NCI-H1417 treated with DMSO at 0.1 percent for 48 hours (cell line): ENCODE results near the gene ISG15.

Experiments
- DNase-seq: peaks from one replicate; lab custom pipeline; 2025; lab: John Stamatoyannopoulos, UW

Gene ISG15

GRCh38 chr1:1013105-1013921, at the start of gene ISG15:
Gene ISG15 (plus strand): TSS chr1:1013497. CDS start chr1:1013574, 77 bp downstream.
- no peak for DNase-seq

GRCh38 chr1:963746-964525, 49.4 kb upstream of the ISG15 start:
- DNase-seq = no peak

DNA sequence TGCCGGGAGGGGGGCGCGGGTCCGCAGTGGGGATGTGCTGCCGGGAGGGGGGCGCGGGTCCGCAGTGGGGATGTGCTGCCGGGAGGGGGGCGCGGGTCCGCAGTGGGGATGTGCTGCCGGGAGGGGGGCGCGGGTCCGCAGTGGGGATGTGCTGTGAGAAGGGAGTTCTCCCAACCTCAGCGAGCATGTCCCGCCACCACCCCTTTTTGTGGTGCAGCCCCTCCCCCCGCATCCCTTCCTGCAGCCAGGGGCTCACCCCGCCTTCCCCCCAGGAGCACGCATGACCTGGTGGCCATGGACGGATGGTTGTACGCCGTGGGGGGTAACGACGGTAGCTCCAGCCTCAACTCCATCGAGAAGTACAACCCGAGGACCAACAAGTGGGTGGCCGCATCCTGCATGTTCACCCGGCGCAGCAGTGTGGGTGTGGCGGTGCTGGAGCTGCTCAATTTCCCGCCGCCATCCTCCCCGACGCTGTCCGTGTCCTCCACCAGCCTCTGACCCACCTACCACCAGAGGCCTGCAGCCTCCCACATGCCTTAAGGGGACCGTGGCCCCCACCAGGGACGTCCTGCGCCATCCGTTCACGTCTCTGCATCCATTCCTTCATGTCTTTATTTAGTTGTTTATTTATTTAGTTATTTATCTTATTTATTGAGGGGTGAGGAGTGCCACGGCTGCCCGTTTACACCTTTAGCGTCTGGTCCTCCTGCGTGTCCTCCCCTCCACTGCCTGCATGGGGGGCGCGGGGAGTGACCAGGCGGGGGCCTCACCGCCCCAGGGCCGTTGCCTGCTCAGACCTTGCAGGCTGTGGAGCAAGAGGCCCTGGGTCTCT, 48.4 kb upstream of the ISG15 start:
- DNase-seq = no peak

DNA sequence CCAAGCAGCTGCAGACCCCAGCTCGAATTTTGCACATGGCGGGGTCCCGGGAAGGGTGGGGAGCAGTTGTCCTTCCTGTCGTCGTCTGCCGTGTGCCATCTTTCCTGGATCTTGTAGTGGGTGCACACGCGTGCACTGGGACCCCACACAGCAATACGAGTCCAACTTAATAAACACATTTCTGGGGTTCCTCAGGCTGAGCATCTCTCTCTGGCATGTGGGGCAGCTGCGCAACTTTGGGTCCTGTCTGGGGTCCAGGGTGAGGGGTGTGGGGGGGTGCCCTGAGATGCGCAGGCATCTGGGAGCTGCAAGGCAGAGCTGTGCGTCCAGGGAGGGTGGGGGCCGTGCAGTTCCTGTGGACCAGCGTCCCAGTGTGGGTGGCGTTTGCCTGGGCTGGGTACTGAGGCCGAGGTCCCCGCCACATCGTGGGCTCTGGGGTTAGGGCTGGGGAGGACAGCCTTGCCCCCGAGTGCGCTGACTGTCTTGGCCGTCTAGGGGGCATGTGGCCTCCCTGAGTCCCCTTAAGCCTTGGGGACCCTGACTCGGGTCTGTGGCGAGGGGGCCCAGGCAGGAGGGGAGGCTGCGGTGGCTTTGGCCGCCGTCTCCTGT, 47.7 kb upstream of the ISG15 start:
- DNase-seq = no peak

DNA sequence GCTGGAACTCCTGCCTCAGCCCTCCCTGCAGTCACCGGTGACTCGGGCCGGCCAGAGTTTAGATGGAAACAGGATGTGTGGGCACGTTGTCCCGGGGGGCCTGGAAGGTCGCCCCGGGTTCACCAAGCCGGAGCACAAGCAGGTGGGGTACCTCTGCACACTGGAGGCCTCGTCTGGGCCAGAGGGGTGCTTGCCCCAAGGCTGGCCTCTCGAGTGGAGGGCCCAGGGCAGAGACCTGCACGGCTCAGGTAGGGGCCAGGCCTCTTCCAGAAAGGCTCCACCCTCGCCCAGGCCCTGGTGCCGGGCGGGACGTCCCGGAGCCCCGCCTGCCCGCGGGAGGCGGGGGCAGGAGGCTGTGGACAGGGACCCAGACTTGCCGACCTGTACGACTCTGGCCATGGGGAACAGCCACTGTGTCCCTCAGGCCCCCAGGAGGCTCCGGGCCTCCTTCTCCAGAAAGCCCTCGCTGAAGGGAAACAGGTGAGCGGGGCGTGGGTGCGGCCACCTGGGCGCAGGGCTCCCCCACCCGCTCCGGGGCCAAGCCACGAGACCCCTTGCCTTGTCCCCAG, 47.1 kb upstream of the ISG15 start, which contains the start of gene PLEKHN1:
Gene PLEKHN1, plus strand, starts transcription at position 348 of the 569 bp plus-strand sequence. Its CDS starts 50 bp downstream, at position 398.
- no peak for DNase-seq

DNA sequence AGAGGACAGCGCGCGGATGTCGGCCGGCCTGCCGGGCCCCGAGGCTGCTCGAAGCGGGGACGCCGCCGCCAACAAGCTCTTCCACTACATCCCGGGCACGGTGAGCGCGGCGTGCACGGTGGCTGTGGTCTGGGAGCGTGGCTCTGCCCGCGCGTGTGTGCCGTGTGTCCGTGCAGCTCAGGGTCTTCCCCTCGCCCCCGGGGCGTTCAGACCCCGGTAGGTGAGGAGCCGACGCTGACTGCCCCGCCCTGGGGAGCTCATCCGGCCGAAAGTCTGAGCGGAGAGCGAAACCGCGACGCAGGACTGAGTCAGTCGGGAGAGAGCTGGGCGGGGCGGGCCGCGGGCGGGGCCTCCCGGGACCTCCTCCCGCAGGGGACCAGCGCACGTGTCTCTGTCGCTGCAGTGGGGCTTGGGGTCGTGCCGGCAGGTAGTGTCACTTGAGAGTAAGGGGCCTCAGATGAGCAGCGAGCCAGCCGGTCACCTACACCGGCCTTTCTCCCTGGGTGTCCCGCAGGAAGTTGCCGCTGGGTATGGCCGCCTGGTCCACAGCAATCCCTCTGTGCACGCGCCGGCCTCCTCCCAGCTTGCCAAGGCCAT, 46.5 kb upstream of the ISG15 start:
- DNase-seq = no peak

- DNase-seq = no peak
Observed at GRCh38 chr1:967466-968343, 45.6 kb upstream of the ISG15 start.

GRCh38 chr1:969260-969855, 43.9 kb upstream of the ISG15 start:
- no peak for DNase-seq

DNA sequence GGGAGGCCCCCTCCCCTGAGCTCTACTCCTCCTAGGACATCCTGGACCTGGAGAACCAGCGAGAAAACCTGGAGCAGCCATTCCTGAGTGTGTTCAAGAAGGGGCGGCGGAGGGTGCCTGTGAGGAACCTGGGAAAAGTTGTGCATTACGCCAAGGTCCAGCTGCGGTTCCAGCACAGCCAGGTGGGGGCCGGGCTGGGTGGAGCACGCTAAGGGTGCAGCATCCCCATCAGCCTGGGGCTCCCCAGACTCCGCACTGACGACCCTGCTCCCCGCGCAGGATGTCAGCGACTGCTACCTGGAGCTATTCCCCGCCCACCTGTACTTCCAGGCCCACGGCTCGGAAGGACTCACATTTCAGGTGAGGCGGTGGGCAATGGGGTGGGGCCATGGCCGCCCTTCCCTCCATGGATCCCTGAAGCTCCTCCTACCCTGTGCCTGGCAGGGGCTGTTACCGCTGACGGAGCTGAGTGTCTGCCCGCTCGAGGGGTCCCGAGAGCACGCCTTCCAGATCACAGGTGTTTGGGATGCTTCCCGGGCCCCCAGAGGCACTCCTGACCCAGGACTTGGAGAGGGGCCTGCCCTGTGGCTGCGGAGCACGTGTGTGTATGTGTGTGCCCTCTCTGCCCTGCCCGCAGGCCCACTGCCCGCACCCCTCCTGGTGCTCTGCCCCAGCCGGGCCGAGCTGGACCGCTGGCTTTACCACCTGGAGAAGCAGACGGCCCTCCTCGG, 42.9 kb upstream of the ISG15 start:
- no peak for DNase-seq

- DNase-seq = no peak
Observed at GRCh38 chr1:970973-971730, 42.1 kb upstream of the ISG15 start.

DNA sequence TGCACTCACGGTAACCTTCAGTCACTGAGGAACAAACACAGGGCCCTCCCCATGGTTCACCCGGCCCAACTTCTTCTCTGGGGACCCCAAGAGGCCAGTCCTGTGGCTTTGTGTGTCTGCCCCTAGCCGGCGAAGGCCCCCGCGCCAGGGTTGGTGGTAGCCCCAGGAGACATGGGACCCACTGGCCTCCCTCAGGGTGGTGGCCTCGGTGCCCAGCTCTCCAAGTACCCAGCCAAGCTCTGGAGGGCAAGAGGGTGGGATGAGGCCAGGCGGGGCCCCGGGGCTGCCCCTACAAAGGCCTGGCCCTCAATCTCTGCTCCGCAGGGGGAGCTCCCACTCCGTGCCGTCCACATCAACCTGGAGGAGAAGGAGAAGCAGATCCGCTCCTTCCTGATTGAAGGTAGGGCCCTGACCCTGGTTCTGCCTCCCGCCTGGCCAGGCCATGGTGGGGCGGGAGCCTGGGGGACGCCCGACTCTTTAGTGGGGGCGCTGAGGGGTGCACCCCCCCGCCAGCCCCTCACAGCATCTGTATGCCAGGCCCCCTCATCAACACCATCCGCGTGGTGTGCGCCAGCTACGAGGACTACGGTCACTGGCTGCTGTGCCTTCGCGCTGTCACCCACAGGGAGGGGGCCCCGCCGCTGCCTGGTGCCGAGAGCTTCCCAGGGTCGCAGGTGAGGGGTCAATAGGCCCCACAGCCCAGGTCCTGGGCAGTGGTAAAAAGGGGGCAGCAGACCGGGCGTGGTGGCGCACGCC, 41.4 kb upstream of the ISG15 start:
- DNase-seq = no peak

DNA sequence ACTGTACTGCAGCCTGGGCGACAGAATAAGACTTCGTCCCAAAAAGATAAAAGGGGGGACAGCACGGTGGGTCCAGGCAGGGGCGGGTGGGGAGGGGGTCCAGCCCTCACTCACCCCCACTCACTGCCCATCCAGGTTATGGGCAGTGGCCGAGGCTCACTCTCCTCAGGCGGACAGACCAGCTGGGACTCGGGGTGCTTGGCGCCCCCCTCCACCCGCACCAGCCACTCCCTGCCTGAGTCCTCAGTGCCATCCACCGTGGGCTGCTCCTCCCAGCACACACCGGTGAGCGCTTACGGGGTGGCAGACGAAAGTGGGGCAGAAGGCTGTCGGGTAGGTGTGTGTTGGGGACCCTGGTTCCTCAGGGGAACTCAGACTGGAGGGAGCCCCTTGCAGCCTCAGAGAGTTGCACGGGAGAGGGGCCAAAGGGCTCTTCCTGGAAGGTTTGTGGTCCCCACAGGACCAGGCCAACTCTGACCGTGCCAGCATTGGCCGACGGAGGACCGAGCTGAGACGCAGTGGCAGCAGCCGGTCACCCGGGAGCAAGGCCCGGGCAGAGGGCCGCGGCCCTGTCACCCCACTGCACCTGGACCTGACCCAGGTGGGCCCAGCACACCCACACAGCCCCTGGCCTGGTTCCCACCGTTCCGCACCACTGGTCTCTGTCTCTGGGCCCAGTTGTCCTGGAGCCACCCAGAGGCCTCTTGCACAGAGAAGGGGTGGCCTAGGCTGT, 40.4 kb upstream of the ISG15 start:
- no peak for DNase-seq

GRCh38 chr1:973459-974292, 39.6 kb upstream of the ISG15 start:
- no peak for DNase-seq

DNA sequence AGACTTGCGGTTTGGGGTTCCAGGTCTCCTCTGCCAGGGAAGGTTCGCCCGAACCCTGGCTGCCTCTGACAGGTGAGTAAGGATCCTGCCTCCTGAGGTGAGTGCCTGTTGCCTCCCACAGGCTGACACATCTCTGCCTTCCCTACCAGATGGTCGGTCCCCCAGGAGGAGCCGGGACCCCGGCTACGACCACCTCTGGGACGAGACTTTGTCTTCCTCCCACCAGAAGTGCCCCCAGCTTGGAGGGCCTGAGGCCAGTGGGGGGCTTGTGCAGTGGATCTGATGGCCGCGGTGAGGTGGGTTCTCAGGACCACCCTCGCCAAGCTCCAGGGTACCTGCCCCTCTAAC, 39.0 kb upstream of the ISG15 start:
- DNase-seq = no peak

GRCh38 chr1:974687-975328, 38.5 kb upstream of the ISG15 start:
- no peak for DNase-seq
